Panc1 (cell line): ENCODE measurements around the gene CNIH2. TPM values are rescaled to one million over a fixed set of nuclear protein-coding genes. Genes with fewer than 3 reads are reported as not detected.

Source experiments
- ATAC-seq: fragments of 200-7000 bp; cut with Tn5 transposase; 2 replicates; pipeline ENCODE4 v1.9.1; 2020; ENCODE audit warnings: mild to moderate bottlenecking, moderate library complexity
- BruUV-seq: library from RNA; stranded (reverse); fragments of 400-500 nt; replicated peaks from 2 replicates; lab custom pipeline; 2021; lab: Mats Ljungman, UMichigan
- CTCF ChIA-PET: fragments of 300-600 bp; sonication (Branson Sonifier 250); formaldehyde crosslinking; loops from one replicate; lab custom pipeline; 2022; ENCODE audit warnings: antibody characterized with exemption; lab: Charles Lee
- POLR2A ChIA-PET: fragments of 300-600 bp; sonication (Branson Sonifier 250); formaldehyde crosslinking; loops from one replicate; lab custom pipeline; 2022; ENCODE audit warnings: antibody characterized with exemption; lab: Charles Lee
- DNase-seq: peaks from one replicate; pipeline ENCODE4 v3.0.0-alpha.2; 2010; ENCODE audit warnings: low read depth, low spot score
- H3K27ac ChIP-seq: 2 replicates; pipeline ENCODE4 v1.5.1; 2011; ENCODE audit warnings: mild to moderate bottlenecking, low read length, inconsistent platforms
- H3K27me3 ChIP-seq: fragments of 200-500 bp; sonication (Bioruptor generic); 2 replicates; pipeline ENCODE4 v1.6.0; 2014; ENCODE audit warnings: low read length, inconsistent platforms; ENCODE audit not compliant: control insufficient read depth, insufficient read depth
- H3K36me3 ChIP-seq: fragments of 200-500 bp; sonication (Bioruptor generic); 2 replicates; pipeline ENCODE4 v1.5.1; 2014; ENCODE audit warnings: inconsistent platforms, mild to moderate bottlenecking, low read length, moderate library complexity; ENCODE audit not compliant: control insufficient read depth, insufficient read depth
- H3K4me1 ChIP-seq: 2 replicates; pipeline ENCODE4 v1.5.1; 2011; ENCODE audit warnings: inconsistent platforms, mild to moderate bottlenecking, low read length, moderate library complexity; ENCODE audit not compliant: control insufficient read depth, insufficient read depth
- H3K4me3 ChIP-seq, 2 experiments: 2 replicates each; pipeline ENCODE4 v1.5.1; 2011 to 2012; ENCODE audit warnings: low read depth in 2 of 2, low read length in 2 of 2, mild to moderate bottlenecking in 2 of 2, inconsistent platforms in 1 of 2, moderate library complexity in 1 of 2
- H3K9me3 ChIP-seq: fragments of 200-500 bp; sonication (Bioruptor generic); 2 replicates; pipeline ENCODE4 v1.5.1; 2014; ENCODE audit warnings: low read depth, mild to moderate bottlenecking, inconsistent platforms, low read length, moderate library complexity; ENCODE audit not compliant: control insufficient read depth, insufficient read depth
- POLR2AphosphoS5 ChIP-seq: IDR thresholded peaks from 2 replicates; pipeline ENCODE4 v1.6.1; 2012; ENCODE audit warnings: mild to moderate bottlenecking, low read depth, low read length, moderate library complexity
- SIN3A ChIP-seq: IDR thresholded peaks from 2 replicates; pipeline ENCODE4 v1.6.1; 2012; ENCODE audit warnings: low read depth, mild to moderate bottlenecking, low read length, moderate library complexity, borderline replicate concordance; ENCODE audit not compliant: insufficient read depth
- TCF7L2 ChIP-seq: IDR thresholded peaks from 2 replicates; pipeline ENCODE4 v1.6.1; 2011; ENCODE audit warnings: mild to moderate bottlenecking, low read depth, low read length, inconsistent platforms
- in situ Hi-C: cut with HindIII; loops from 2 replicates; pipeline ENCODE4 v1.10.0; 2016; ENCODE audit warnings: low sequenced_read_pairs, low pct_unique_long_range_greater_than_20kb
- intact Hi-C: fragments of 100-400 bp; cut with micrococcal nuclease; formaldehyde crosslinking; loops from one replicate; pipeline ENCODE4 v1.10.0; 2022; ENCODE audit not compliant: unreplicated experiment
- total RNA-seq: library from RNA; stranded (reverse); gene quantifications from one replicate; pipeline ENCODE4 v1.2.1, GENCODE V29; 2021; ENCODE audit not compliant: unreplicated experiment
- TF ChIP-seq, protein P1 (sequence below), 2 experiments: IDR thresholded peaks; 2 replicates each; pipeline ENCODE4 v1.6.1; 2011 to 2012; ENCODE audit warnings: low read depth in 2 of 2, control low read depth in 1 of 2, low read length in 1 of 2, mild to moderate bottlenecking in 1 of 2, moderate library complexity in 1 of 2; ENCODE audit not compliant: insufficient read depth in 1 of 2
- TF ChIP-seq, protein P2 (sequence below): fragments of 450-650 bp; IDR thresholded peaks from 2 replicates; pipeline ENCODE4 v1.5.1; 2017; ENCODE audit warnings: mild to moderate bottlenecking

The CNIH2 gene
- total RNA-seq, 1 experiment from 2014 or later: 9.3 TPM

DNA sequence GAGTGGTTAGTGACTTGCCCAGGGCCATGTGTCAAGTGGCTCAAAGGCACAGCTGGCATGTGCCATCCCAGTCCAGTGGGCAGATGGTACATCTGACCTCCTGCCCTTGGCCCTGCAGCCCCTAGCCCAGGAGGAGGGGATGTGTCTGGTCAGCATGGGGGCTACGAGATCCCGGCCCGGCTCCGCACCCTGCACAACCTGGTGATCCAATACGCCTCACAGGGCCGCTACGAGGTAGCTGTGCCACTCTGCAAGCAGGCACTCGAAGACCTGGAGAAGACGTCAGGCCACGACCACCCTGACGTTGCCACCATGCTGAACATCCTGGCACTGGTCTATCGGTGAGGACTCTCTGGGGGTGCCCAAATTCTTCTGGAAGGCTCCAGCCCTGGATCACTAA, 15.3 kb upstream of the CNIH2 start:
- no peaks in the 10 kb centered on the region for H3K27me3 ChIP-seq
- no peak overlapping the region for H3K27ac ChIP-seq
- in situ Hi-C loops (no loop called here), intact Hi-C loops (no loop called here)
- no TSS peak for BruUV-seq
- ATAC-seq: no peak
- 0 out of 2 replicates have a peak, but pooled peaks cover 4% of the 10 kb centered on the region for H3K36me3 ChIP-seq
- H3K4me1 ChIP-seq: peaks cover 16% of the 10 kb centered on the region
- ChIA-PET POLR2A (no interaction called here), CTCF (interaction anchor here (0.6 kb wide), 1 partner anchor 436 kb away, joined by 3 read pairs; no protein-coding TSS in a partner anchor)
- no peak overlapping the region for H3K4me3 ChIP-seq
- DNase-seq: no peak
- TF ChIP-seq, protein P1, sequence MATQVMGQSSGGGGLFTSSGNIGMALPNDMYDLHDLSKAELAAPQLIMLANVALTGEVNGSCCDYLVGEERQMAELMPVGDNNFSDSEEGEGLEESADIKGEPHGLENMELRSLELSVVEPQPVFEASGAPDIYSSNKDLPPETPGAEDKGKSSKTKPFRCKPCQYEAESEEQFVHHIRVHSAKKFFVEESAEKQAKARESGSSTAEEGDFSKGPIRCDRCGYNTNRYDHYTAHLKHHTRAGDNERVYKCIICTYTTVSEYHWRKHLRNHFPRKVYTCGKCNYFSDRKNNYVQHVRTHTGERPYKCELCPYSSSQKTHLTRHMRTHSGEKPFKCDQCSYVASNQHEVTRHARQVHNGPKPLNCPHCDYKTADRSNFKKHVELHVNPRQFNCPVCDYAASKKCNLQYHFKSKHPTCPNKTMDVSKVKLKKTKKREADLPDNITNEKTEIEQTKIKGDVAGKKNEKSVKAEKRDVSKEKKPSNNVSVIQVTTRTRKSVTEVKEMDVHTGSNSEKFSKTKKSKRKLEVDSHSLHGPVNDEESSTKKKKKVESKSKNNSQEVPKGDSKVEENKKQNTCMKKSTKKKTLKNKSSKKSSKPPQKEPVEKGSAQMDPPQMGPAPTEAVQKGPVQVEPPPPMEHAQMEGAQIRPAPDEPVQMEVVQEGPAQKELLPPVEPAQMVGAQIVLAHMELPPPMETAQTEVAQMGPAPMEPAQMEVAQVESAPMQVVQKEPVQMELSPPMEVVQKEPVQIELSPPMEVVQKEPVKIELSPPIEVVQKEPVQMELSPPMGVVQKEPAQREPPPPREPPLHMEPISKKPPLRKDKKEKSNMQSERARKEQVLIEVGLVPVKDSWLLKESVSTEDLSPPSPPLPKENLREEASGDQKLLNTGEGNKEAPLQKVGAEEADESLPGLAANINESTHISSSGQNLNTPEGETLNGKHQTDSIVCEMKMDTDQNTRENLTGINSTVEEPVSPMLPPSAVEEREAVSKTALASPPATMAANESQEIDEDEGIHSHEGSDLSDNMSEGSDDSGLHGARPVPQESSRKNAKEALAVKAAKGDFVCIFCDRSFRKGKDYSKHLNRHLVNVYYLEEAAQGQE (IDR thresholded peaks at IDR 0.05; ENCODE audit: insufficient read depth in 1 of 2, low read depth in 2 of 2, low read length in 1 of 2): no peak
- TF ChIP-seq POLR2AphosphoS5: no peak
- TF ChIP-seq, protein P2, sequence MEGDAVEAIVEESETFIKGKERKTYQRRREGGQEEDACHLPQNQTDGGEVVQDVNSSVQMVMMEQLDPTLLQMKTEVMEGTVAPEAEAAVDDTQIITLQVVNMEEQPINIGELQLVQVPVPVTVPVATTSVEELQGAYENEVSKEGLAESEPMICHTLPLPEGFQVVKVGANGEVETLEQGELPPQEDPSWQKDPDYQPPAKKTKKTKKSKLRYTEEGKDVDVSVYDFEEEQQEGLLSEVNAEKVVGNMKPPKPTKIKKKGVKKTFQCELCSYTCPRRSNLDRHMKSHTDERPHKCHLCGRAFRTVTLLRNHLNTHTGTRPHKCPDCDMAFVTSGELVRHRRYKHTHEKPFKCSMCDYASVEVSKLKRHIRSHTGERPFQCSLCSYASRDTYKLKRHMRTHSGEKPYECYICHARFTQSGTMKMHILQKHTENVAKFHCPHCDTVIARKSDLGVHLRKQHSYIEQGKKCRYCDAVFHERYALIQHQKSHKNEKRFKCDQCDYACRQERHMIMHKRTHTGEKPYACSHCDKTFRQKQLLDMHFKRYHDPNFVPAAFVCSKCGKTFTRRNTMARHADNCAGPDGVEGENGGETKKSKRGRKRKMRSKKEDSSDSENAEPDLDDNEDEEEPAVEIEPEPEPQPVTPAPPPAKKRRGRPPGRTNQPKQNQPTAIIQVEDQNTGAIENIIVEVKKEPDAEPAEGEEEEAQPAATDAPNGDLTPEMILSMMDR: no peak
- no peak for TF ChIP-seq SIN3A
- no peaks in the 10 kb centered on the region for H3K9me3 ChIP-seq

DNA sequence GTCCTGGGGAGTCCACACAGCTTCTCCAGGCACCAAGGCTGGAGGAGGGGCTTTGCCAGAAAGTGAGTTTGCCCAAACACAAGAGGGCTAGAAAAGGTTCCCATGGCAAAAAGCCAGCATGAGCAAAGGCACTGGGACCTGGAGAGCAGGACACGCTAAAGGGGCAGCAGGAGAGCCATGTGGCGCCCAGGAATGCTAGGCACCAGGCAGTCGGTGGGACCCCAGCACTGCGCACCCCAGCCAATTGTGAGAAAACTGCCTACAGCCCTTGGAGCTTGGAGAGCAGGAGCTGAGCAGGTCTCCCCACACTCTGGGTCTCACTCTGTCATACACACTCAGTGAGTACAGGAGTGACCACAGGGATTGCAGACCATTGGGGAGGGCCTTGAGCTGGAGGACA, 14.7 kb upstream of the CNIH2 start:
- ChIA-PET POLR2A (no interaction called here), CTCF (no interaction called here)
- Histone ChIP-seq H3K36me3 (0 out of 2 replicates have a peak, but pooled peaks cover 4% of the 10 kb centered on the region), H3K27me3 (no peaks in the 10 kb centered on the region), H3K9me3 (no peaks in the 10 kb centered on the region), H3K4me3 (no peak overlapping the region), H3K4me1 (peaks cover 16% of the 10 kb centered on the region), H3K27ac (no peak overlapping the region)
- no peak for ATAC-seq
- in situ Hi-C loops: no loop called here
- no peak for DNase-seq
- intact Hi-C loops: no loop called here
- no TSS peak for BruUV-seq
- TF ChIP-seq, protein P2: no peak
- TF ChIP-seq, protein P1 (IDR thresholded peaks at IDR 0.05; ENCODE audit: insufficient read depth in 1 of 2, low read depth in 2 of 2, low read length in 1 of 2): no peak
- TF ChIP-seq TCF7L2 (no peak), SIN3A (no peak), POLR2AphosphoS5 (no peak)
